ENCODE data around the gene USP6.
"Not testable (repeated sequence)": the region's sequence is repeated elsewhere in the genome, so short reads cannot be mapped to it uniquely, and the experiment has no call there.

Gene USP6

GRCh38 chr17:5122056-5122455 lies 6.2 kb downstream of the USP6 start:
- not testable (repeated sequence) for DNase-seq

DNA sequence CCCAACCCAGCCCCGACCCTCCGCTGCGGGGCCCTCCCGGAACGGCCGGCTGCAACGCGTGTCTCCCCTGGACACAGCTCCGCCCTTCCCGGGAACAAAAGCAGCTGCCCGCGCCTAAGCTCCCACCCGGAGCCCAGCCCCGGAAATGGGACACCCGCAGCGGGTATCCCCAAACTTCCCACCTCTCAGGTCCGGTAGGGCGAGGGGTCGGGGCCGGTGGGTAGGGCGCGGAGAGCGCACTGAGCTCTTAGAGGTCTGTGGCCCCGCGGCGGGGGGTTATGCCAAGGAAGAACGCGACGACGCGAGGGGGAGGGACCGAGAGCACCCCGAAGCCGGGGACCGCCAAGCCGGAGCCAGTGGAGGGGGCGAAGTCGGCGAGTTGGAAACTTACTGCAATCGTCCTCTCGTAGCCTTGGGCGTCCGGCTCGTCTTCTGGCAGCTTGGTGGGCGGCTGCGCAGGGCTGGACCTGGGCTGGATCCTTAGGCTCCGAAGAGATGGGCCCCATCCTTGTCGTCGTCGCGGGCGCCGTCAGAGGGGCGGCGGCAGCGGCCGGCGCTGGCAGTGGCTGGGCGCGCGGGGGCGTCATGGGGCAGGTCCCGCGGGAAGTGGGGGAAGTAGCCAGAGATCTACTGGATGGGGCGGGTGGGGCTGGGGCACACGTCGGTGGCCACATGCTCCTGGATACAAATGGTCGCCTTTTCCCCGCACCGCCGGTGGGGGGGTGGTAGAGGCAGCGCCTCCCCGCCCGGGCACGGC lies 6.9 kb downstream of the USP6 start:
- DNase-seq = no peak

DNA sequence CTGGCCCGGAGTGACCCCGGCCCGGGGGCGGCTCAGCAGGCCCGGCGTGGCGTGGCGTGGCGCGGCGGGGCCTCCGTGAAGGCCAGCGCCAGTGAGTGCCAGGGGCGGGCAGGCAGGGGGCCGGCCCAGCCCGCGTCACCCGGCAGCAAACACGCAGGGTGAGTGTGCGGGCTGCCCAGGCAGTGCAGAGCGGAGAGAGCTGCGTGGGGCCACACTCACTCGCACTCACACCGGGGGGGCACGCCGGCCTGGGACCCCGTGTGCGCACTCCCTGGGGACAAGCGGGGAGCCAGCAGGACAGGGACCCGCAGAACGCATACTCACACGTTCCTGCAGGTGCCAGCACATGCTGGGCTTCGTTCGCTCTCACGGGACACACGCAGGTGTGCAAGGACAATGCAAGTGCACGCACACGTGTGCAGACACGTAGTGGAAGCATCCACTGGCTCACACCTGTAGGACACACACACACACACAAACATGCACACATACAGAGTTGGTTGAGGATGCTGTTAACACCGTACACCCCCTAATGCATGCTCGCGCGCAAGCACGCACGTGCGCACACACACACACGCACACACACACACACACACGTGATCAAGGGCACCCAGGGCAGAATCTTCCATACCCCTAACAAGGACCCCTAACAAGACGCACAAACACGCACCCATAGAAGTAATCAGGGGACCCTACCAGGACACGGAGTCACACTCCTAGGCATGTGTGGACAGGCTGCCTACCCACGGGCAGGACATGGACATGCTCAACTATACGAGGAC lies 7.7 kb downstream of the USP6 start:
- no peak for DNase-seq

GRCh38 chr17:5124125-5124760 lies 8.4 kb downstream of the USP6 start:
- DNase-seq = not testable (repeated sequence)

- not testable (repeated sequence) for DNase-seq
These were observed 9.1 kb downstream of the USP6 start for GRCh38 chr17:5124896-5125295.

DNA sequence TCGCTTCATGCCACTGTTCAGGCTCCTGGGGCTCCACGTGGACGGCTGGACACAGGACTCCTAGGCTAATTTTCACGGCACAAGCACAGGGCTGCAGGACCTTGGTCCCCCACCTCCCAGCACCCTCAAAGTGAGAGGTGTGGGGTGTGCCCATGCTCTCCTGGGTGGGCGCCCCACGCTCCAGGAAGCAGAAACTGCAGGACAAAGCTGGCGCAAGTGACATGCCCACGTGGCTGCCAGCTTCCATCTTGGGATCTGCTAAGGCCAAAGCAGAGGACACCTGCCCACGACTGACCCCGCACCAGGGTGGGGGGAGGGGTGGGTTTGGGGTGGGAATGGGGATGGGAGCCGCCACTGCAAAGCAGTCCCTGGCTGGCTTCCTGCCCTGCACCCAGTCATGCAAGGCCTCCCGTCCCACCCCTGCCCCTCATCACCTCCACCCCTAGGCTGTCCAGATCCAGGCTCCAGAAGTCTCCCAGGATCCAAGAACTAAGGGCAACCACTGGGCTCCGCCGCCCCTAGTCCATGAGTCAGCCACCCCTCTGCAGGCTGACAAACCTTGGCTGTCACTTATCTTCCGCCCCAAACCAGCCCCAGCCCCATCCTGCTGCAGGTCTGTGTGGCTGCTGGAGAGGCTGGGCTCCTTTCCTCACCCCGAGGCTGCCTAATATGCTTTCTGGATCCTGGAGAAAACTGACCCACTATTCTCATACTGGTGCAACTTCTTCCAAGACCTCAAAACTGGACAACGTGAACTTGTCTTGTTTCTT lies 11.1 kb downstream of the USP6 start:
- no peak for DNase-seq

DNA sequence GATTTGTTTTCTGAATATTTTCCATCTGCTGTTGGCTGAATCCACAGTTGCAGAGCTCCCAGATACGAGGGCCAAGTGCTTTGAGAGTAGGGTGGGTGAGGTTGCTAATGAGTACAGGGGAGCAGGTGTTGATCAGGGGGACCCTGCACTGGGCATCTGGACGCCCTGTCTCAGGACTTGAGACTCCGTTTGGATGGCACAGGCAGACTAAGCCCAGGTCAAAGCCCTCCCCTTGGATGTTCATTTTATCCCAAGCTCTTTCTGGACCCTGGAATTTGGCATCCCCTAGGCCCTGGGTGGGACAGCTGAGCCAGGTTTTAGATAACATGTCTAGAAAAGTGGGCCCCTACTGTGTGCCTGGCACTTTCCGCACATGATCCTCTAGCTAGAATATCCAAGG lies 12.1 kb downstream of the USP6 start:
- no peak for DNase-seq

- DNase-seq = not testable (repeated sequence)
These were observed 12.6 kb downstream of the USP6 start for GRCh38 chr17:5128387-5128786.

DNA sequence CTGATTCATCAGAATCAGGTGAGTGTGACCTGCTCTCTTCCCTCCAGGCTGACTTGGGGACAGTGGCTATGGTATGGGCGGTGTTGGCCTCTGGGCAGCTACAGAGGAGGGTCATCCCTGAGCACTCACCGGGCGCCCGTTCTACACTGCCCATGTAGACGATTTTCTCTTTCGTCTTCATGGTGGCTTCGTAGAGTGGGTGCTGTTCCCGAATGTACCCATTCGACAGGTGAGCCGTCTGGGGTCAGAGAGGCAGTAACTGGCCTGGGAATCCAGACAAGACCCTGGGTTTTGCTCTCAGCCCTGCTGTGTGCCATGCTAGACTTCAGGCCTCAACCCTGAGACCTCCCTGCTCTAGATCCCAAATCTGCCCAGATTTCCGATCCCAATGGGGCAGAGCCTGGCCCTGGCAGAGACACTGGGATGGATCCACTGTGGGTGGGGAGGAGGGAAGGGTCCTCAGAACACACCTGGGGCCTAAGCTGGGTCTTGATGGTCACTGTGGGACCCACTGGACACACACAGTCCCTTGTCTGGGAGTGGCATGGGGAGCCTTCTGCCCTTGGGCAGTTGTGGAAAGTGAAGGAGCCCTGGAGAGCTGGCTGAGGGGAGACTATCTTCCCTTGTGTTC lies 13.2 kb downstream of the USP6 start:
- DNase-seq = no peak

DNA sequence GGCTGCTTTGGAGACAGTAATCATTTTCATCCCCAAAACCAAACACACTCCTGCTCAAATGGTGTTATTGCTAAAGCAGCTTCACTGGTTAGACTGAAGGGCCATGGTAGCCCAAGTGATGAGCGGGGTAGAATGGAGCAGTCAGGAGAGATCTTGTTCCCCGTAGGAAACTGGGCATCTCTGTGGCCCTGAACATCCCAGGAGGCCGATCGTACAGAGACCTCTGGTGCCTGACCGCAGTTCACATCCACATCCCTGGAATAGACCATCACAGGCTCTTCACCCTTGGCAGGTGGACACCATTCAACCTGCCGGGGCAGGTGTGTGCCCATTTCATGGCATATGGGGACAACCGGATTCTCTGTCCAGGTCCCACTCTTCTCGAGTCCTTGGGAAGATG lies 13.9 kb downstream of the USP6 start:
- DNase-seq = not testable (repeated sequence)

GRCh38 chr17:5130261-5130660 lies 14.4 kb downstream of the USP6 start:
- not testable (repeated sequence) for DNase-seq

DNA sequence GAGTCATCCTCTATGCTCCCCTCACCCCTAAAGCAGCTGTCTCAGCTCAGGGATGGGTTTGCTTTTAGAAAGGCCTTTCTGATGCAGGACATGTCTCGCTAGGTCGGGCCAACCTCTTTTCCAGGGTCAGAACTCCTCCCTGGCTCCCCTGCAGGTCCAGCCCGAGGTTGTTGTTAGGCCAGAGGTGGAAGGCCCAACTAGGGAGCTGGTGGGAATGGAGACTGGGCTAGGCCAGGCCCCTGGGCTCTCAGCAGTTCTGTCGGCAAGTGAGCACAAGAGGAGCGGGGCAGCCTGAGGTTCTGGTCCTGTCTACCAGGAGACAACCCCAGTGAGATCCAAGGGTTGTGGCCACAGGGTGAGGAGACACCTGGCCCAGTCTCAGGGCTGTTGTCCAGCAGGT lies 14.9 kb downstream of the USP6 start:
- DNase-seq = not testable (repeated sequence)

DNA sequence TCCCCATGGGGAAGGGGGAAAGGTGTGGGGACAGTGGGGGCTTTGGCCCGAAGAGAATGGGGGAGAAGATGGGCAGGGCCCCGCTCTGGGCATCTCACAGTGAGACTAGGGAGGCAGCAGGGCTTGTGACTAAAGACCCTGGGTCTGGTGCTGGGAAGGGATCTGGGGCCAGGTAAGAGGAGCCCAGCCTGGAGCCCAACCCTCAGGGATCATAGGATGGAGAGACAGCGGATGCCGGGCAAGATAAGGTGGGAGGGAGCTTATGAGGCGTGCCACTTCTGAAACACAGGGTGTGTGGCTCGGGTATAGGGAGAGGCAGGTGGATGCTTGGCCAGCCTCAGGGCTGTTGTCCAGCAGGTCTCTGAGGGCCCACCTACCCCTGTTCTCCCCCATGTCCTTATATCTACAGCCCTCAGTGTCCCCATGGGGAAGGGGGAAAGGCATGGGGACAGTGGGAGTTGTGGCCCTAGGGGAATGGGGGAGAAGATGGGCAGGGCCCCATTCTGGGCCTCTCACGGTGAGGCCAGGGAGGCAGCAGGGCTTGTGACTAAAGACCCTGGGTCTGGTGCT lies 15.4 kb downstream of the USP6 start:
- no peak for DNase-seq

DNA sequence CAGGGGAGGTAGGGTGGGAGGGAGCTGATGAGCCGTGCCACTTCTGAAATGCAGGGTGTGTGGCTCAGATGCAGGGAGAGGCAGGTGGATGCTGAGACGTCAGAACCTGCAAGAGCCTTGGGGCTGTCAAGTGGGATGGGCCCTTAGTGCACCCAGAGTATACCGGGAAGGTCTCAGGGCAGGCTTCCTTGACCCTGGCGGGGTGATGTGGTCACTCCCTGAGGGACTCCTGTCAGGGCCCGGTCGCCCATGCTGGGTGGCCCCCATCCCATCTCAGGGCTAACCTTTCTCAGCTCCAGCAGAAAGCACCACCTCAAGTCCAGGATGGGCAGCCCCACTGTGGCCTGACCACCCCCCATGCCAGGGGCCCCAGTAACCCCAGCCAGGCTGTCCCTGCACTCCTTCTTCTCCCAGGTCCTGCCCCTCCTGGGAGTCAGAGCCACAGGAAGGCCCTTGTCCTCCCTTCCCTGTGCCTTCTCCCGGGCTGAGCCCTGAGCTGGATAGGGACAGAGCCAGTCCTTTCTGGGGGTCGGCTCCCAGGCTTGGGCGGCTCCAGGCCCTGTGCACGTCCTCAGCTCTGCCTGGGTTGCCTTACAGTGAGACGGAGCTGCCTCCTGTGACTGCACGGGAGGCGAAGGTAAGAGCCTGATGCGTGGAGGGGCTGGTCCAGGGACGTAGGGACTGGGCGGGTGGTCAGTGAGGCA lies 16.1 kb downstream of the USP6 start:
- not testable (repeated sequence) for DNase-seq

GRCh38 chr17:5132503-5133225 lies 16.8 kb downstream of the USP6 start:
- not testable (repeated sequence) for DNase-seq

DNA sequence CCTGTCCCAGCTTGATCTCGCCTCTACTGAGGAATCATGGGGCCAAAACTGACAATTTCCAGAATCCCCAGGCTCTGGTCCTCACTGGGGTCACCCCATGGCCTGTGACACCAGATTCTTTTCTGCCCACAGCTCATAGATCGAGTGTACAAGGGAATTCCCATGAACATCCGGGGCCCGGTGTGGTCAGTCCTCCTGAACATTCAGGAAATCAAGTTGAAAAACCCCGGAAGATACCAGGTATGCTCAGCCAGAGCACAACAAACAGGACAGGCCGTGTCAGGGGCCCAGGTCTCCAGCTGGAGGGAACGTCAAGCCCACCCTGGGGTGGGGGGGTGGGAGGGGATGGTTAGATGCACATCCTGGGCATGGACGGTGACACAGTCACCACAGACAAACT lies 17.5 kb downstream of the USP6 start:
- no peak for DNase-seq

DNA sequence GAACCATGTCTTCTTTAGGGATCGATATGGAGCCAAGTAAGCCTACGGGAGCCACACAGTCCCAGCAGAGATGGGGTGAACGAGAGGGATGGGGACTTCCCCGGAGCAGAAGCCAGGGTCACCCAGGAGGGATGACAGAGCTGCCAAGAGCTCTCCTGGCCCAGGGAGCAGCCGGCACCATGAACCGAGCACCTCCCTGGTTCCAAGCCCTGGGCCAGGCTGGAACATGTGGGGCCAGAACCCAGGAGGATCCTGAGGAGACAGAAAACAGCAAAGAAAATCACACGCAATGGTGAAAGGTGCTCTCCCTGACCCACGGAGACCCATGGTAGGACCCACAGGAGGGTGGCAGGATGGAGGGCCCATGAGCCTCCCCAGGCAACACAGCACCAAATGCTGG lies 18.1 kb downstream of the USP6 start:
- not testable (repeated sequence) for DNase-seq

GRCh38 chr17:5134571-5134970 lies 18.7 kb downstream of the USP6 start:
- not testable (repeated sequence) for DNase-seq

DNA sequence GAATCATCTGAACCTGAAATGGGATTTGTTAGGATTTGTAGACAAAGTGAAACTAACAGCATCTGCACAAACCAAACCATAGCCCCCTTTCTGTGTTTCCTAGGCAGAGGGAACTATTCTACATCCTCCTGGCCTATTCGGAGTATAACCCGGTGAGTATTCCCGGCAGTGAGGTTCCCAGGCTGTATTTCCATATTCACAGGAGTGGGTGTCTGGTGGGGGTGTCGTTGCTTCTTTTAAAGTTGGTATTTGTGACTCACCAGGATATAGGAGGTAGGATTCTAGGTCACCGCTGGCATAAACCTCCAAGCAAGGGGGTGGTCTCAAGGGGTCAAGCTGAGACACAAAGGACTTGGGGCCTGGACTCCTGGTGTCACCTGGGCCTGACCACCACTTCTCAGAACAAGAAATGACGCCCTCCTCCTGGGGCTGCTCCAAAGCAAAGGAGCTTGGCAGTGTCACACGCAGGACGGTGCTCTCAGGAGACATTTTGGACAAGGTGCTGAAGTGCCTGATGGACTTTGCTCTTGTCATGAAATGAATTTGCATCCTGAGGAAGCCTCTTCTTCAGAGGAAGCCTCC lies 19.4 kb downstream of the USP6 start:
- not testable (repeated sequence) for DNase-seq
